Islet of Langerhans (tissue), 1 donor: Measurements from ENCODE around the gene LMOD1.
"Not testable (repeated sequence)": the region's sequence is repeated elsewhere in the genome, so short reads cannot be mapped to it uniquely, and the experiment has no call there.

Experiments
- FAIRE-seq: peaks from one replicate; lab custom pipeline; 2011; peaks lifted over from hg19 to GRCh38; lab: Jason Lieb, UNC

Gene LMOD1

DNA sequence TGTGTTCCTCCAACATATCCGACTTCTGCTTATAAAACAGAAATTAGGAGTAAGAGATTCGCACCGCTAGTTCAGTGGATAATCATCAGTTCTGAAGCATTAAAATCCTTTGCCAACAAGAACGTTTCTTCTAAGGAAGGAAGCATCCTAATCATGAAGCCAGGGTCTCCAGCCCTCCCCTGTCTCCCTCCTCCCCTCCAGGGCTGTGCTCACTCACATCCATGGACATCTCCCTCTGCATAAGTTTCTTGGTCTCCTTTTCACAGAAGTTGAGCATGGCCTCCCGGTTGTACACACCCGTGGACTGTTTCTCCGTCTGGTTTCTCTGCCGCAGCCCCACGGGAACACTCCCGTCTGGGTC is 505 bp downstream of the LMOD1 start:
- FAIRE-seq: no peak

DNA sequence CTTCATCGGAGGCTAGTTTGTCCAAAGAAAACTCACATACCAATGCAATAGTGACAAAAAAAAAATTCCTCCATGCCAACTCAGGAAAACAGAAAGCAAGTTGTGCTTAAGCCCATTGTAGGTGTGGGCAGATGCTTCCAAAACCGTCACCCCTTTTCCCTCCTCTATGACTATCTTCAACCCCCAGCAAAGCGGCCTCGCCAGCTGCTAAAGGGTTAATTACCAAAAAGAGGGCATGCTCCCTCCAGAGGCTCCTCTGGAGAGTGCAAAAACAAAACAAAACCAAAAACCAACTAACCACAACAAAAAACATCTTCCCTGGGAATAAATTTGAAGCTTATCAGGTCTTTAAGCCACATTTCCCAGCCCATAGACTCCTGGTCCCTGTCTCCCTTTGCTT is 1.2 kb downstream of the LMOD1 start:
- no peak for FAIRE-seq

DNA sequence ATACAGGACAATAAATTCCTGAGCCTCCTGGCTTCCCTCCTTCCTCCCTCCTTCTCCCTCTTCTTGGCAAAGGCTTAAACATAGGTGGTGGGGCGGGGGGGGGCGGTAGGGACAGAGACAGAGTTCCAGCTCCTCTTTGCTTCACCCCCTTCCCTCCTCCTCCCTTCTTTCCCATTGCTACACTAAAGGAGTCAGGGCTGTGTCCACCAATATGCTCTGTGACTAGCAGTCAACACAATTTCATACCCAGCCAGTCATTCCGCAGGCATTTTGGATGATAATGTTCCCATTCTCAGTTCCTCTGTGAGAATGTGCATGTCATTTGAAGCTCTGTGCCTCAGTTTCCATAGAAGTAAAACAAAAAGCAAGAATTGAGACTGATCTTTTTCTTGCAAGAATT is 1.7 kb downstream of the LMOD1 start:
- no peak for FAIRE-seq

DNA sequence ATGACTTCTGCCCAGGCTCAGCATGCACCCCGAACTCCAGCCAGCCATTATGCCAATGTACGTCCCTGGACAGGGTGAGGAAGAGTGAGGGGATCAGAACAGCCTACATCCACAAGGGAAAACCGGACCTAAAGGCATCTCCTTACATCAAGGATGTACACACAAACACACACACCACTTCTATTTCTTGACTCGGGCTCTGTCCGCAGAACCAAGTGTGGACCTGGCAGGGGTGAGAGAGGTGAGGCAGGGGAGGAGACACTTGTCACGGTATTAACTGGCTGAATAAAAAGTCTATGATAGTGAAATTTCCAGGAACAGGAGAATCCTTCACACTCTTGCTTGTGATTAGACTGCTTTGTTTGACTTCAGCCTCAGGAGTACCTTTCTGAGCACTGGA is 2.3 kb downstream of the LMOD1 start:
- no peak for FAIRE-seq

DNA sequence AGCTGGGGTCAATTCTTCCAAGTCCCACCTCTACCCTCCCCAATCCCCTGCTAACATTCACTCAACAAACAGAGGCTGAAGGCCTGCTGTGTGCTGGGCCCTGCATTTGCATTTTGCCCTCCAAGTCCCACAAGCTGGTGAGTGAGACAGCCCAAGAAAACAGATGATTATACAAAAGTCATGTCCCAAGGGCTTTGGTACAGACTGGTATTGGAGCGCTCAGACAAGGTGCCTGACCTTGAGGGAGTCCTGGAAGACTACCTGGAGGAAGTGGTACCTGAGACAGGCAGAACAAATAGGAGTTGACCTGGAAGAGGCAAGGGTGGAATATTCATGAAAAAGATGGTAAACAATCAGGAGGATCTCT is 4.2 kb downstream of the LMOD1 start:
- FAIRE-seq: no peak

DNA sequence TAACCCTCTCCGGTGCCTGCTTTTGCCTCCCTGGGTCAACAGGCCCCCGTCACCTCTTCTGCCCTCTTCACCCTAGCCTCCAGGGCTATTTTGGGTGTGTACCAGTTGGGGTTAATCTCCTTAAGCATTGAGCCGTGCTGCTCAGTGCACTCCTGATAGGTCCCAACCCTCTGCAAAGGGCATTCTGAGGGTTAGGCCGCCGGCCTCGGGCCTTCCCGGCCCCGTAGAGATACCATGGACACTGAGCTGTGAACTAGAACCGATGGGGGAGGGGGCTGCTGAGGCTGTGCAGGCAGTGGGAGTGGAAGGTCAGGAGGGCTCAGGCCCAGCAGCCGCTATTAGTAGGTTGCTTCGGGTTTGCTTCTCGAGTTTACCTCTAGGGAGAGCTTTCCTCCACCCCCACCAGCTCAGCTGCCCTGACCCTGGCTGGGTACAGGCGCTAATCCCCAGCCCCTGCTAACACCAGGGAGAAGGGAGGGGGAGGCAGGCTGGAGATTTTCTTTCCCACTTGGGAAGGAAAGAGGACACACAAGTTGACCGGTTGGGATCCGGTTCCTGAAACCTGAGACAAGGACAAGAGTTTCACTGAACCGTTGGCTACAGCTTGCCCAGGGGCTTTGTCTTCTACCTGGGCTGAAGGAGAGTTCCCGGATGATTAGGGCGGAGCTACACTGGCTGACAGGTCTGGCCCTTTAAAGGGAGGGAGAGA is 4.8 kb downstream of the LMOD1 start:
- FAIRE-seq: no peak

DNA sequence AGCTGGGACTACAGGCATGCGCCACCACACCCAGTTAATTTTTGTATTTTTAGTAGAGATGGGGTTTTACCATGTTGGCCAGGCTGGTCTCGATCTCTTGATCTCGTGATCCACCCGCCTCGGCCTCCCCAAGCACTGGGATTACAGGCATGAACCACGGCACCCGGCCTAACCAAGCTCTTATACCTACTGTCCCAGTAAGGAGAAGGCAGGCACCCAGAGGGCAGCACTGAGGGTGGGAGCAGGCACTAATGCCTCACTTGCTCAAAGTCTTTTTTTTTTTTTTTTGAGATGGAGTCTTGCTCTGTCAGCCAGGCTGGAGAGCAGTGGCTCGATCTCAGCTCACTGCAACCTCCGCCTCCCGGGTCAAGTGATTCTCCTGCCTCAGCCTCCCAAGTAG is 6.0 kb downstream of the LMOD1 start:
- FAIRE-seq: not testable (repeated sequence)

DNA sequence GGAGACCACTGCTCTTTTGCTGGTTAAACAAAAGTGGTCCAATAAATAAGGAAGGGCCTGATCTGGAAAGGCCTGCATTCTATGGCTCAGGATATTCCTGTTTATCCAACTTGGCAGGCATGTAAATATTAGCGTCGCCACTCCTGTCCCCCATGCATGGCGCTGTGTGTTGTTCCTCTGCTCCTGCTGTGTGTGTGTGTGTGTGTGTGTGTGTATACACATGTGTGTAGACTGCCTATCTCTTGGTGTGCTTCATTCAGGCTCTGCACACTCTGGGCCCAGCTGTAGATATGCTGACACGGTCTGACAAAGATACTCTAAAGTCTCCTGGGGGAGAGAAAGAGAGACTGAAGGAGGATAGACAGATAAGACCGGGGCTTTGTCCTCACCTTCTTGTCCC is 6.8 kb downstream of the LMOD1 start:
- no peak for FAIRE-seq

DNA sequence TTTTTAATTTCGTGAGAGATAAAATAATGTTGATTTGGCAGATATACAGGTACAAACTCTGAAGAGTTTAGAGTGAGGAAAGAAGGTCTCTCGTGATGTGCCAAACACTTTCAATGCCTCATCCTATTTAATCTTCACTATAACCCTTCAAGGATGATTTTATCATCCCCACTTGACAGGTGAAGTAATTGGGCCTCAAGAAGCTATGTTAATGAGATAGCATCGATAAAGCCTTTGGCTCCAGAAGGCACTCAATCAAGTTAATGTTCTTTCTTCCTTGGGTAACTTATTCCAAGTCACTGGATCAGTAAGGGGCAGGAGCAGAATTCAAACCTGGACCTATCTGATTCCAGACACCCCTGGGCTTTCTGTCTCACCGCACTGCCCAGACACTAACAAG is 7.2 kb downstream of the LMOD1 start:
- FAIRE-seq: no peak

DNA sequence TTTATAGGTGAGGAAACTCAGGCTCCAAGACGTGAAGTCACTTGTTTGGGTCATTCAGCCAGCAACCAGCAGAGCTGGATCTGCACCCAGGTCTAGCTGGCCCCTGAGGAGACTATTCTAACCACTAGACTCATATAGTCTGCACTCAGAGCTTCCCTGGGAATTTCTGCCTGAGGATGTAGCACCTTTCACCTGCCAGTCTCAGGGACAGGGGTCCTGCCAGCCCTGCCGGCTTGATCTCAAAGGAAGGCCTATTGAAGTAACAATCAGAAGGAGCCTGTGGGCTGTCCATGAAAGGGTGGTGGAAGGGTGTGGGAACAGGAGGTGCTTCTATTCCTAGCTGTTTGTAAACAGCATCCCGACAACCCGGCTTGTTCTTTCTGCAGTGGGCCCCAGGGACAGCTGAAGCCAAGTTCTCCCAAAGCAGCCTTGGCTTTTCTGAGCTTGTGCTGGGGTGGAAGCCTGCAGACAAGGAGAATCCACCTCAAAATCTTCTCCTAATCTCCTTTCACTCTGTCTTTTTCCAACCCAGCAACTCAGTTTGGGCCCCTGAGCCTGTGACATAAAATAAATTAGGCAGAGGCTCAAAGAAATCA is 7.8 kb downstream of the LMOD1 start:
- no peak for FAIRE-seq

DNA sequence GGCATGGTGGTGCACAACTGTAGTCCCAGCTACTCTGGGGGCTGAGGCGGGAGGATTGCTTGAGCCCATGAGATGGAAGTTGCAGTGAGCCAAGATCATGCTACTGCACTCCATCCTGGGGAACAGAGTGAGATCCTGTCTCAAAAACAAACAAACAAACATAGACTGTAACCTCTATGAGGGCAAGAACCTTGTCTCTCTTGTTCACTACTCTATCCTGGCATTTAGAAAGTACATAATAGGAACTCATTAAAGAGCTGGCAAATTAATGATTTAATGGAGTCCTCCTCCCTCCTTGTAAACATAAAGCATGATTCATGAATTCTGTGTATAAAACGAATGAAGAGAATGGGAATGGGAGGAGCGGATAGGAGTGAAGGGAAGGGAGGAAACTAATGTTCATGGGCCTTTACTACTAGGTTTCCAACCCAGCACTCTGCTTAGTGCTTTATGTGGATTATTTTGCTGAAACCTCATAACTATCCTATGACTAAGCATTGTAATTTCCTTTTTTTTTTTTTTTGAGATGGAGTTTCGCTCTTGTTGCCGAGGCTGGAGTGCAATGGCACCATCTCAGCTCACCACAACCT is 8.6 kb downstream of the LMOD1 start:
- no peak for FAIRE-seq

DNA sequence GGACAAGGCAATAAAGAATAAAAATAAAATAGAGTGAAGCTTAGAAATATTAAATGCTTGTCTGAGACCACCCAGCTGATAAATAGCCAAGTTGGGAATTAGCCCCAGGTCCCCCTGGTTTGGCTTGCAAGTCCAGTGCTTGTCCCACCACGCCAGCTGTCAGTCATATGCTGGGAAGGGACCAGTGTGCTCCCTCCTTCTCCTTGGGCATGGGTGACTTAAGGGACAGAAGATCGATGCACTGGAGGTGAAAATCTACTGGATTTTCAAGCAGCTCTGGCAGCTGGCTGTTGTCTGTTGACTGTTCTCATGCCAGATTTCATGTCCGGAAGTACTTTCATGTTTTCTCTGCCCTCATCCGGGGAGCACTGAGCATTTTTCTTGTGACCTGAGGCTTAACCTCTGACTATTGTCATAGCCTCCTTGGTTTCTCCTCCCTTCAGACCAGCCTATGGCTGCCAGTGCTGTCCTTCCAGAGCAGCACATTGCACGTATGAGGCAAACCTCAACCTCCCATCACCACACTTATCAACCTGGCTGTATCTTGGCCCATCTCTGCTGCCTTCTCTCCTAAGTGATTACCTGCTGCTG is 12.4 kb downstream of the LMOD1 start:
- FAIRE-seq: no peak

DNA sequence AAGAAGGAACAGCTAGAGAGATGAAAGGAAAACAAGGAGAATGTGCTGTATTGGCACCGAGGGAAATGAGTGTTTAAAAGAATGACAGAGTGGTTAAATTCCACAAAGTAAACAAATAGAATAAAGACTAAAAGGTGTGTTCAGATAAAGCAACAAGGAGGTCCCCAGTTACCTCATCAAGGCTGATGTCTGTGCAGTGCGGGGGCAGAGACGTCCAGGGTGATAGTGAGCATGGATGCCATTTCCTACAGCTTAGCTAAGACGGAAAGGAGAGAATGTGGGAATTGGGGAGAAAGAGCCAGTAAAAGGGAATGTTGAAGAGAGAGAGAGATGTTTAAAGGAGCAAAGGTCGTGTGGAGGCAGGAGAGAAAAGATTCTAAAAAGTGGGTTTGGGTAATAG is 15.5 kb downstream of the LMOD1 start:
- no peak for FAIRE-seq

DNA sequence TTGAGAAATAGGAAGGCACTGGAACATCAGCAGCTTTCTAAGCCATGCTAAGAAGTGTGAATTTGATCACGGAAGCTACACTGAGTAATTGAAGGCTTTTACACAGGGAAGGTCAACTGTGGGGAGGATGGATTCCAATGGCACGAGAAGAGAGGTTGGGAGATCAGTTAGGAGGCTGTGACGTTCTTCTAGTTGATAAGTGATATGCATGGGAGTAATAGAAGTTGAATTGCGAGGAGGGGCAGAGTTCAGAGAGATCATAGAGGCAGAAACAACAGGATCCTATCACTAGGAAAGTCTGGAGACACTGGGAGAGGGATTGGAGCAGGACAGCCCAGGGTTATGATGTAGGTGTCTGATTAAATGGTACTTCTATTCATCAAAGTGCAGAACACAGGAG is 16.2 kb downstream of the LMOD1 start:
- FAIRE-seq: no peak

DNA sequence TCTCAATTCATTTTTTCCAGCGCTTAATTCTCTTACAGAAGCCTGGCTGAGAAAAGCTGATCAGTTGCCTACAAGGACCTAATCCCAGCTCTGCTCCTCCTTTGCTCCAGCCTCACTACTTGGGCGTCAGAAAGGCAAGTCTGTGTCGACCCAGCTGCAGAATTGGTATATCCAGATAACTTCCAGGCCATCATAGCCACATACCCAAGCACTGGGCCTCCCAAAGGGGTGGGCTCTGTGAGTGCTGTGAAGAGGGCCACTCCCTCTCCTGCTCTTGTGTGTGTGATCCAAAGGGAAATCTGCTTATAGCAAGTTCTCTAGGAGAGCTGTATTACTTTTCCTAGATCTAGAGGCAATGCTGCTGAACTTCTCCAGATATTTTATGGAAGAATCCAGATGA is 18.1 kb downstream of the LMOD1 start:
- FAIRE-seq: no peak

DNA sequence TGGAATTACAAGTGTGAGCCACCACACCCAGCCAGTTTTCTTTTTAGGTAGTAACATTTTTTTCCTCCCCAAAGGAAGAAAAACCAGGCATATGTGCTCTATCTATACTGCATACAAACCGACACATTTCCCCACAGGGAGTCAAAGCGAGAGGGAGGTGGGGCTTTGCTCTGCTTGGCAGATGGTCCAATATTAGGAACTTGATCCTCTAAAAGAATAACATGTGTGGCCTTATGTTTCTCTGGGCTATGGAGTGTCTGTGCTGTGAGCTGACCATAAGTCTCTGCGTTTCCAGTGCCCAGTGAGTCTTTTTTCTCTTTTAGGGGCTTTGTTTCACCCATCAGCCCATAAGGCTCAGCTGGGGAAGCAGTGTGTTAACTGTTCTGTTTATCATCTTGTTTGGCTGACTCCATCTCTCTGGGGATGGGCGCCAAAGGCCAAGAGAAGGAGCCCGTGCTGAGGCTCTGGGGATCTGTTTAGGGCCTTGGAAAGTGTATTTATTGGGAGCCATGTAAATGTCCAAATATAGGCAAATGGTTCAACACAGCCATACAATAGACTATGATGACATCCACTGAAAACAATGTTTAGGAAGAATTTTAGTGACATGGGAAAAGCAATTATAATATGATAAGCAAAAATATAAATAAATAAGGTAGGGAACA is 20.2 kb downstream of the LMOD1 start:
- no peak for FAIRE-seq

DNA sequence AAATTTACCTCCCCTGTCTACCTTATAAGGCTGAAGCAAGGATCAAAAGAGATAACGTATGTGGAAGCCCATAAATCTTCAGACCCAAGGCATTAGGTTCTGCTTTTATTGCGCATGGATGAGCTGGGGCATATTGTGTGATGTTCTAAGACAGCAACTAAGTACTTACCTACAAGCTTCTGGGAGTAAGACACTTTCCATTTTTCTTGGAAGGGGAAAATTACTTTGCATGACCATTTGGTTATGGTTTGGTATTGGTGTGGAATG is 21.1 kb downstream of the LMOD1 start:
- FAIRE-seq: no peak

DNA sequence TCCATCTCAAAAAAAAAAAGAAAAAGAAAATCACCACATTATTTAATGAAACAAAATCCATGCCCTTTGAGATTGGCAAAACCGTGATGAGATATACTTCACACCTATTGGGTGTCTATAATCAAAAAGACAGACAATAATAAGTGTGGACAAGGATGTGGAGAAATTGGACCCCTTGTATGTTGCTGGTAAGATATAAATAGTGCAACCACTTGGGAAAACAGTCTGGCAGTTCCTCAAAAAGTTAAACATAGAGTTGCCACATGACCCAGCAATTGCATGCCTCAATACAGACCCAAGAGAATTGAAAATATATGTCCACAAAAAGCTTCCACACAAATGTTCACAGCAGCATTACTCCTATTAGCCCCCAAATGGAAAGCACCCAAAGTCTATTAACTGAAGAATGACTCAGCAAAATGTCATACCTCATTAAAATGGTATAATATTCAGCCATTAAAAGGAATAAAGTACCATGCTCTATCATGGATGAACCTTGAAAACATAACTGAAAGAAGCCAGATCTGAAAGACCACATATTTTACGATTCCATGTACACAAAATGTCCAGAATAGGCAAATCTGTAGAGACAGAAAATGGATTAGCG is 24.3 kb downstream of the LMOD1 start:
- FAIRE-seq: no peak

DNA sequence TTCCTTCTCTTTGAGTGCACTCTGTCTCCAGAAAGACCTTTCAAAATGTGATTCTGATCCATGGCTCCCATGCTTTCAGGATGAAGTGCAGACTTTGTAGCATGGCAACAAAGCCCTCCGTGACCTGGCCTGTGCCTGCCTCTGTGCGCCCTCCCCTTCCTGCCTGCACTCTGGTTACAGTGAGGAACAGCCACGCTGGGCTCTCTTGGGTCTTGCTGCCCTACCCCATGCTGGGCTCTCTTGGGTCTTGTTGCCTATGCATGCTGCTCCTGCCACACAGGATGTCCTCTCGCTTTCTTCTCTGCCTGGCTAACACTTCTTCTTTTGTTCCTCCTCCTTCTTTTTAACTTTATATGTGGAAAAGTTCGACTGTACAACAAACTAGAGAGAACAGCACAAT is 28.0 kb downstream of the LMOD1 start:
- FAIRE-seq: no peak

DNA sequence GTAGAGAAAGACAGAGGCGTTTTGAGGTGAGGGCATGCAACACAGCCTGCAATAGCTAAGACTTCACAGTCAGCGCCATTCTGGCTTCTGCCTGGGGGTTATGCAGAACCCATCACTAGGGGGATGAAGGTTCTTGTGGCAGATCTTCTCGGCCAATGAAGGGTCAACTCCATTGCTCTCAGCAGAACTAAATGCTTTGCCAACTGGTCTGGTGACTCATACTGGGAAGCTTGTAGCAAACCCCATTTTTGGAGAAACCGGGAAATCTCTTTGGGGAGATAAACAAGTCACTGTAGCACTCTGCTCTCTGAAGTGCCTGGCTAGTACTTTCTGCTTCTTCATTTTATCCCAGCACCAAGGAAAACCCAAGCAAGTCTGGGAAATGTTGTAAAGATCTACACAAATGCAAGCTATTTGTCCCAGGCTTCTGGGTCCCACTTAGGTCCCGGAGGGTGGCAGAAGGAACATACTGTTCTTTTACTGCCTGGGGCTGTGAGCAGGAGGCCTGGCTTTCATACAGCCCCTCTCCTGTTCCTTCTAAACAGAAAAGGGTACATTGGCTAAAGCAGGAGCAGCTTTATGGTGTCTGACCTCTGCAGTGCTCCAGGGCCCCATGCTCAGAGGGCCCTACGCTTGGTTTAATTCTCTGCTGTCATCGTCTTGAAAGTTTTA is 28.9 kb downstream of the LMOD1 start:
- FAIRE-seq: no peak

DNA sequence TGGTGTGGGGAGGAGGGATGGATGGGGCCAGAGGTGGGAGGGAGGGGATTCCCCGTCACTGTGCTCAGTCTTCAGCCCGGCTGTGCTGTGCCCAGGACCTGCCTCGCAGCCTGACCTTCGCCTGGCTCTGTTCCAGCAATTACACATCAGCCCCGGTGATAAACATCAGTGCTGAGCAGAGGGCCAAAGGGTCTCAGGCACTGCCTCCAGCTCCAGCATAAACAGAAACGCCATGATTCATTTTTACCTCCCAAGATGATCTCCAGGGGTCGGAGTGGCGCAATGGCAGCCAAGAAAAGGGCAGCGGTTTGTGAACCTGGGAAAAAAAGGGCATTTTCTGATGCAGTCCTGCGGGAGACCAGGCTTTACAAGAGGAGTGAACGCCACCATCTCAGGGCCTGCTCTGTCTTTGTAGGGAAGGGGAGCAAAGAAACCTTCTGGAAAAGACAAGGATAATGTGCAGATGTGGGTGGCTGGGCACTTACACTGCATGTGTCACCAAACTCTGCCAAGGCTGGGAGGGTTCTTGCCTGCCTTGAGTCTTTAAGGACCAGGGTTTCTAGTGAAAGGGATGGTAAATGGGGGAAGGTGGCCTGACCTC is 29.6 kb downstream of the LMOD1 start:
- FAIRE-seq: no peak
